Liver (tissue), 9 donors: ENCODE measurements around the gene HOXB13. TPM values are rescaled to one million over a fixed set of nuclear protein-coding genes. Genes with fewer than 3 reads are reported as not detected.

ENCODE experiments used
- DNase-seq: peaks from one replicate; pipeline ENCODE4 v3.0.0-alpha.2; 2017; ENCODE audit warnings: low spot score
- H3K27ac ChIP-seq, 2 donors: one replicate each; pipeline ENCODE4 v1.7.0; 2013; ENCODE audit warnings: inconsistent platforms in 2 of 2, low read length in 2 of 2, control low read depth in 1 of 2, low read depth in 1 of 2, mild to moderate bottlenecking in 1 of 2
- H3K27me3 ChIP-seq, 4 donors: one replicate each; pipeline versions ENCODE4 v1.6.1 to v1.7.0; 2013; ENCODE audit warnings: low read length in 3 of 4, inconsistent platforms in 1 of 4, mild to moderate bottlenecking in 1 of 4, moderate library complexity in 1 of 4; ENCODE audit not compliant: control insufficient read depth in 4 of 4, insufficient read depth in 4 of 4
- H3K36me3 ChIP-seq, 4 donors: one replicate each; pipeline versions ENCODE4 v1.6.1 to v1.7.0; 2013; ENCODE audit warnings: low read length in 3 of 4, mild to moderate bottlenecking in 3 of 4, low read depth in 1 of 4, moderate library complexity in 1 of 4; ENCODE audit not compliant: control insufficient read depth in 4 of 4, insufficient read depth in 3 of 4
- H3K4me1 ChIP-seq, 4 donors: one replicate each; pipeline versions ENCODE4 v1.6.1 to v1.7.0; 2013; ENCODE audit warnings: low read length in 3 of 4, mild to moderate bottlenecking in 3 of 4, moderate library complexity in 1 of 4; ENCODE audit not compliant: control insufficient read depth in 4 of 4, insufficient read depth in 4 of 4
- H3K4me3 ChIP-seq, 3 donors: one replicate each; pipeline versions ENCODE4 v1.6.1 to v1.7.0; 2013; ENCODE audit warnings: low read length in 3 of 3, control low read depth in 1 of 3, low read depth in 1 of 3, mild to moderate bottlenecking in 1 of 3
- H3K9ac ChIP-seq, 2 donors: one replicate each; pipeline ENCODE4 v1.7.0; 2013; ENCODE audit warnings: low read length in 2 of 2, mild to moderate bottlenecking in 2 of 2, moderate library complexity in 2 of 2, control low read depth in 1 of 2, low read depth in 1 of 2
- H3K9me3 ChIP-seq, 4 donors: one replicate each; pipeline versions ENCODE4 v1.6.1 to v1.7.0; 2013; ENCODE audit warnings: low read length in 3 of 4; ENCODE audit not compliant: control insufficient read depth in 4 of 4
- CTCF ChIP-seq: fragments of 150-350 bp; IDR thresholded peaks from 2 replicates; pipeline ENCODE4 v1.5.1; 2017; ENCODE audit warnings: improper control_type of control experiment, low read depth, low read length; ENCODE audit not compliant: missing input control
- EGR1 ChIP-seq, 2 donors: IDR thresholded peaks; 2 replicates each; pipeline ENCODE4 v1.6.1; 2016 to 2018; ENCODE audit warnings: antibody characterized with exemption in 2 of 2, low read depth in 2 of 2
- FOXA1 ChIP-seq: IDR thresholded peaks from 2 replicates; pipeline ENCODE4 v1.6.1; 2016; ENCODE audit warnings: antibody characterized with exemption
- FOXA2 ChIP-seq: IDR thresholded peaks from 2 replicates; pipeline ENCODE4 v1.6.1; 2016; ENCODE audit warnings: antibody characterized with exemption
- GABPA ChIP-seq, 2 donors: IDR thresholded peaks in 1 of 2; conservative IDR thresholded peaks in 1 of 2; 2 replicates each; pipeline ENCODE4 v1.6.1; 2016; ENCODE audit warnings: antibody characterized with exemption in 2 of 2, mild to moderate bottlenecking in 1 of 2, moderate library complexity in 1 of 2
- HNF4A ChIP-seq, 2 donors: conservative IDR thresholded peaks; 2 replicates each; pipeline ENCODE4 v1.6.1; 2016; ENCODE audit warnings: antibody characterized with exemption in 2 of 2, mild to moderate bottlenecking in 2 of 2
- HNF4G ChIP-seq: IDR thresholded peaks from 2 replicates; pipeline ENCODE4 v1.6.1; 2016; ENCODE audit warnings: antibody characterized with exemption
- JUND ChIP-seq, 2 donors: IDR thresholded peaks; 2 replicates each; pipeline ENCODE4 v1.6.1; 2016; ENCODE audit warnings: antibody characterized with exemption in 2 of 2
- MAX ChIP-seq: IDR thresholded peaks from 2 replicates; pipeline ENCODE4 v1.6.1; 2016; ENCODE audit warnings: antibody characterized with exemption
- NR2F2 ChIP-seq: IDR thresholded peaks from 2 replicates; pipeline ENCODE4 v1.6.1; 2016; ENCODE audit warnings: antibody characterized with exemption
- RAD21 ChIP-seq, 2 donors: IDR thresholded peaks; 2 replicates each; pipeline ENCODE4 v1.6.1; 2016; ENCODE audit warnings: antibody characterized with exemption in 2 of 2, mild to moderate bottlenecking in 2 of 2
- REST ChIP-seq: IDR thresholded peaks from 2 replicates; pipeline ENCODE4 v1.6.1; 2016; ENCODE audit warnings: antibody characterized with exemption, mild to moderate bottlenecking
- RXRA ChIP-seq, 2 donors: IDR thresholded peaks; 2 replicates each; pipeline ENCODE4 v1.6.1; 2017 to 2018; ENCODE audit warnings: antibody characterized with exemption in 2 of 2, mild to moderate bottlenecking in 1 of 2
- SP1 ChIP-seq: IDR thresholded peaks from 2 replicates; pipeline ENCODE4 v1.6.1; 2018; ENCODE audit warnings: antibody characterized with exemption, mild to moderate bottlenecking
- TAF1 ChIP-seq: conservative IDR thresholded peaks from 2 replicates; pipeline ENCODE4 v1.6.1; 2016; ENCODE audit warnings: antibody characterized with exemption, mild to moderate bottlenecking
- YY1 ChIP-seq: IDR thresholded peaks from 2 replicates; pipeline ENCODE4 v1.6.1; 2016; ENCODE audit warnings: antibody characterized with exemption, mild to moderate bottlenecking
- ZBTB33 ChIP-seq: IDR thresholded peaks from 2 replicates; pipeline ENCODE4 v1.6.1; 2016; ENCODE audit warnings: antibody characterized with exemption
- WGBS: extraction: QIAGEN DNeasy Blood & Tissue Kit; methylation state at CpG from one replicate; pipeline ENCODE4 v1.1.7; 2013; 5-methylcytosine and 5-hydroxymethylcytosine counted together
- polyA plus RNA-seq, 2 donors: library from polyadenylated mRNA; stranded (reverse) in 1 of 2; unstranded in 1 of 2; fragments of 200-250 nt in 1 of 2; fragments of >200 nt in 1 of 2; fragmentation: Nextera tagmentation in 1 of 2; extraction: Ambion mirVana in 1 of 2; gene quantifications; one replicate each; pipeline versions ENCODE4 v1.2.1 to v1.2.3, GENCODE V29; 2013 to 2015
- total RNA-seq, 2 donors: library from RNA; depleted of rRNA; stranded (reverse); fragments of >200 nt; gene quantifications; one replicate each; pipeline ENCODE4 v1.2.3, GENCODE V29; 2014
- TF ChIP-seq, protein P1 (sequence below): IDR thresholded peaks from 2 replicates; pipeline ENCODE4 v1.6.1; 2016; ENCODE audit warnings: antibody characterized with exemption
- donor health status: healthy.
- donor health status: healthy.
- donor health status: healthy.
- donor health status: healthy.
- donor health status: healthy.

HOXB13 gene
- total and polyA plus RNA-seq, 4 donors, result not detected

- Histone ChIP-seq H3K27me3 (peaks cover 11 to 64% (median 30%) of the 10 kb centered on the region in 4 donors), H3K9me3 (no peaks in the 10 kb centered on the region), H3K9ac (no peak overlapping the region), H3K36me3 (no peaks in the 10 kb centered on the region), H3K4me1 (peaks cover 0 to 7% (median 2%) of the 10 kb centered on the region in 4 donors), H3K4me3 (no peak overlapping the region), H3K27ac (no peak overlapping the region)
- TF ChIP-seq MAX, result no peak
- DNase-seq, result no peak
- 12% methylated on average over 32 of the region's 32 CpGs for WGBS
These were observed 21.3 kb upstream of the HOXB13 start for GRCh38 chr17:48749621-48750553.

GRCh38 chr17:48748718-48749566 lies 20.4 kb upstream of the HOXB13 start:
- Histone ChIP-seq H3K36me3 (no peaks in the 10 kb centered on the region), H3K27me3 (peaks cover 10 to 56% (median 32%) of the 10 kb centered on the region in 4 donors), H3K9ac (no peak overlapping the region), H3K4me3 (no peak overlapping the region), H3K9me3 (no peaks in the 10 kb centered on the region), H3K27ac (no peak overlapping the region), H3K4me1 (peaks cover 0 to 5% (median 1%) of the 10 kb centered on the region in 4 donors)
- WGBS, result 23% methylated on average over 16 of the region's 16 CpGs
- DNase-seq, result no peak
- TF ChIP-seq HNF4G, result no peak
- no peak for TF ChIP-seq GABPA (IDR thresholded peaks at IDR 0.05 in 1 of 2, conservative IDR thresholded peaks at IDR 0.05 in 1 of 2)
- TF ChIP-seq NR2F2, result no peak
- TF ChIP-seq TAF1, result no peak
- TF ChIP-seq REST, result no peak
- TF ChIP-seq EGR1 (IDR thresholded peaks at IDR 0.05; ENCODE audit: low read depth in 2 of 2), result no peak
- TF ChIP-seq FOXA1, result no peak
- TF ChIP-seq HNF4A (conservative IDR thresholded peaks at IDR 0.05), result no peak
- TF ChIP-seq YY1, result no peak
- TF ChIP-seq, protein P1, sequence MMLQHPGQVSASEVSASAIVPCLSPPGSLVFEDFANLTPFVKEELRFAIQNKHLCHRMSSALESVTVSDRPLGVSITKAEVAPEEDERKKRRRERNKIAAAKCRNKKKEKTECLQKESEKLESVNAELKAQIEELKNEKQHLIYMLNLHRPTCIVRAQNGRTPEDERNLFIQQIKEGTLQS, result no peak
- TF ChIP-seq JUND (IDR thresholded peaks at IDR 0.05), result no peak
- TF ChIP-seq RAD21 (IDR thresholded peaks at IDR 0.05), result no peak
- no peak for TF ChIP-seq ZBTB33
- TF ChIP-seq MAX, result no peak
- TF ChIP-seq CTCF, result no peak
- no peak for TF ChIP-seq FOXA2
- TF ChIP-seq RXRA (IDR thresholded peaks at IDR 0.05), result no peak
- TF ChIP-seq SP1, result no peak
